HL-60 (cell line): ENCODE results near the gene NOTO.

ENCODE experiments used
- GABPA ChIP-seq: IDR thresholded peaks from 2 replicates; pipeline ENCODE4 v1.6.1; 2012; ENCODE audit warnings: low read depth
- POLR2AphosphoS5 ChIP-seq: IDR thresholded peaks from 2 replicates; pipeline ENCODE4 v1.6.1; 2012; ENCODE audit warnings: low read depth
- REST ChIP-seq: IDR thresholded peaks from 2 replicates; pipeline ENCODE4 v1.6.1; 2012; ENCODE audit warnings: low read depth; ENCODE audit not compliant: insufficient replicate concordance
- TF ChIP-seq, protein P1 (sequence below): IDR thresholded peaks from one replicate; pipeline ENCODE4 v1.5.1; 2011; ENCODE audit warnings: low read length, control low read depth, inconsistent platforms; ENCODE audit not compliant: insufficient read depth

DNA sequence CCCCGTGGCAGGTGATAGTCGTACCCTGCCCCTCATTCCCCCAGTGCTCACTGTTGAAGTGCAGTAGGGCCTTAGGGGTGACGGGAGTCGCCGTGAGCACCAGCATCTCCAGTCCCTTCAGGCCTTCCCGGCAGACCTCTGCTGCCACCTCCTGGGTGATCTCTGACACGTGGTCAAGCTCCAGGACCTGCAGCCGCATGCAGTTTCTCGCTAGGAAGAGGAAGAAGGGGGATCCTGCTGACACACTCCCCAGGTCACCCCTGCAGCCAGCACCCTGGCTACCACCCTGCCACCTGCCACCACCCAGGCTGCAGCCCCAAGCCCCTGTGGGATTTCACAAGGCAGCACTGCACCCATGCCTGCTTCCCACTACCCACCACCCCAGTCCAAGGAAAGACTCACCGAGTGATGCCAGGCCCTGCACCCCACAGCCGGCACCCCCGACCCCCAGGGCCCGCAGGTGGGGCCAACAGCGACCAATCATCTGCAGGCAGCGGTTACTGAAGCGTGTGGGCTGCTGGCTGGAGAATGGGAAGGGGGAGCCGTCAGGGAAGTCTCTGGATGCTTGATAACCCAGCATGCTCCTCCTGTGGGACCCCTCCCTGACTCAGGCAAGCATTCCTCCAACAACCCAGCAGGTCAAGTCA is 58.1 kb downstream of the NOTO start:
- TF ChIP-seq, protein P1, sequence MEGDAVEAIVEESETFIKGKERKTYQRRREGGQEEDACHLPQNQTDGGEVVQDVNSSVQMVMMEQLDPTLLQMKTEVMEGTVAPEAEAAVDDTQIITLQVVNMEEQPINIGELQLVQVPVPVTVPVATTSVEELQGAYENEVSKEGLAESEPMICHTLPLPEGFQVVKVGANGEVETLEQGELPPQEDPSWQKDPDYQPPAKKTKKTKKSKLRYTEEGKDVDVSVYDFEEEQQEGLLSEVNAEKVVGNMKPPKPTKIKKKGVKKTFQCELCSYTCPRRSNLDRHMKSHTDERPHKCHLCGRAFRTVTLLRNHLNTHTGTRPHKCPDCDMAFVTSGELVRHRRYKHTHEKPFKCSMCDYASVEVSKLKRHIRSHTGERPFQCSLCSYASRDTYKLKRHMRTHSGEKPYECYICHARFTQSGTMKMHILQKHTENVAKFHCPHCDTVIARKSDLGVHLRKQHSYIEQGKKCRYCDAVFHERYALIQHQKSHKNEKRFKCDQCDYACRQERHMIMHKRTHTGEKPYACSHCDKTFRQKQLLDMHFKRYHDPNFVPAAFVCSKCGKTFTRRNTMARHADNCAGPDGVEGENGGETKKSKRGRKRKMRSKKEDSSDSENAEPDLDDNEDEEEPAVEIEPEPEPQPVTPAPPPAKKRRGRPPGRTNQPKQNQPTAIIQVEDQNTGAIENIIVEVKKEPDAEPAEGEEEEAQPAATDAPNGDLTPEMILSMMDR = peak; percentile 22
- no peak for TF ChIP-seq GABPA
- peak; percentile 25; the same call in 1 of the 2 replicates for TF ChIP-seq POLR2AphosphoS5
- TF ChIP-seq REST = no peak
